GM21529 (cell line): Measurements from ENCODE around the gene STRN4.
A peak's percentile ranks its signal among the peaks of the same experiment; 100 is the strongest.
"Not testable (repeated sequence)": the region's sequence is repeated elsewhere in the genome, so short reads cannot be mapped to it uniquely, and the experiment has no call there.

ENCODE experiments used
- ATAC-seq: cut with Tn5 transposase; IDR thresholded peaks from one replicate; pipeline ENCODE4 v1.9.1; 2021; ENCODE audit not compliant: unreplicated experiment

The STRN4 gene

DNA sequence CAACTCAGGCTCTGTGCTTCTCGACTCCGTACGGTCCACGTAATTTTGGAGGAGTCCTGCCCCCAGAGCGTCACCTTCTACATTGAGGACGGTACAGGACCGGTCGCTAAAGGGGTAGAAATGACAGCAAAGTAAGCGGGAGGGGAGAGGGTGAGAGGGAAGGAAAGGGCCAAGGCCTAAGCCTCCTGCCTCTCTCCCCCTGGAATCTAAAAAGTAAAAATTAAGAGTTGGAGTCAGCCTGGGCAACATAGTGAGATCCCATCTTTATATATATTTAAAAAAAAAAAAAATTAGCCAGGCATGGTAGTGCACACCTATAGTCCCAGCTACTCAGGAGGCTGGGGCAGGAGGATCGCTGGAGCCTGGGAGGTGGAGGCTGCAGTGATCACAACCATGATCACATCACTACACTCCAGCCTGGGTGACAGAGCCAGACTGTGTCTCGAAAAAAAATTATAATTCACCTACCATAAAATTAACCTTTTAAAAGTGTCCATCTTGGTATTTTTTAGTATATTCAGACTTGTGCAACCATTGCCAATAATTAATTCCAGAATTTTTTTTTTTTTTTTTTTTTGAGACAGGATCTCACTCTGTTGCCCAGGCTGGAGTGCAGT lies 29.5 kb upstream of the STRN4 start:
- ATAC-seq, result no peak

- ATAC-seq, result no peak
These were observed 26.8 kb upstream of the STRN4 start for GRCh38 chr19:46773018-46773399.

- no peak for ATAC-seq
These were observed 26.1 kb upstream of the STRN4 start for GRCh38 chr19:46772170-46773017.

DNA sequence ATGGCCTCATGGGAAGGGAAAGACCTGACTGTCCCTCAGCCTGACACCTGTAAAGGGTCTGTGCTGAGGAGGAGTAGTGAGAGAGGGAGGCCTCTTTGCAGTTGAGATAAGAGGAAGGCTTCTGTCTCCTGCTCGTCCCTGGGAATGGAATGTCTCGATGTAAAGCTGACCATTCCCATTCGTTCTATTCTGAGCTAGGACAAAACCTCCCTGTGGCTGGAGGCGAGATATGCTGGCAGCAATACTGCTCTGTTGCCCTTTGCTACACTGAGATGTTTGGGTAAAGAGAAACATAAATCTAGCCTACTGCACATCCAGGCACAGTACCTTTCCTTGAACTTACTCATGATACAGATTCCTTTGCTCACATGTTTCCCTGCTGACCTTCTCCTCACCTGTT lies 22.5 kb upstream of the STRN4 start:
- not testable (repeated sequence) for ATAC-seq

GRCh38 chr19:46766569-46767317 lies 20.5 kb upstream of the STRN4 start:
- ATAC-seq, result no peak

- ATAC-seq, result no peak
These were observed 18.6 kb upstream of the STRN4 start for GRCh38 chr19:46764817-46765291.

- ATAC-seq, result no peak
These were observed 16.1 kb upstream of the STRN4 start for GRCh38 chr19:46762245-46762890.

DNA sequence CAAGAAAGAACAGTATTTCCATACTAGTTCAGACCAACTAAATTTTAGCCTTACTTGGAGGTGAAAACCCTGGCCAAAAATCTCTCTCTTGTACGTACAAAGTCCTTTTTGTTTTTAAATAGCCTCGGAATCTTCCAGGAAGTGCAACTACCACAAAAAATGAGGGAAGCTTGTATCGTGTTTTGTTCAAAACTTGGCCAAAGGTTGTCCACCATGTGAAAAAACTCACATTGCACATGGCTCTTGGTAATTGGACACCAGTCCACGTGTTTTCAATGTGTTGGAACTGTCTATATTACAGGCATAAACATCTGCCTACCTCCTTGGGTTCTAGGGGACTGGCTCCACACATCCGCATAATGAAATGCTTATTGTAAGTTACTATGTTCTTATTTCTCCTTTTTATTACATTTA lies 15.2 kb upstream of the STRN4 start:
- no peak for ATAC-seq

GRCh38 chr19:46760897-46761296 lies 14.6 kb upstream of the STRN4 start:
- ATAC-seq, result not testable (repeated sequence)

DNA sequence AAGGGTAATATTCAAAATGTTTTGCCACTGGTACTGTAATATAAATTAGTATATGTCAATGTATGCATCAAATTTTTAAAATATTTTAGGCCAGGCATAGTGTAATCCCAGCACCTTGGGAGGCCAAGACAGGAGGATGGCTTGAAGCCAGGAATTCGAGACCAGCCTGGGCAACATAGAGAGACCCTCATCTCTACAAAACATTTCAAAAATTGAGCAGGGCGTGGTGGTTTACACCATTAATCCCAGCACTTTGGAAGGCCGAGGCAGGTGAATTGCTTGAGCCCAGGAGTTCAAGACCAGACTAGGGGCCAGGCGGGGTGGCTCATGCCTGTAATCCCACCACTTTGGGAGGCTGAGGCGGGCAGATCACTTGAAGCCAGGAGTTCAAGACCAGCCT lies 14.1 kb upstream of the STRN4 start:
- no peak for ATAC-seq

DNA sequence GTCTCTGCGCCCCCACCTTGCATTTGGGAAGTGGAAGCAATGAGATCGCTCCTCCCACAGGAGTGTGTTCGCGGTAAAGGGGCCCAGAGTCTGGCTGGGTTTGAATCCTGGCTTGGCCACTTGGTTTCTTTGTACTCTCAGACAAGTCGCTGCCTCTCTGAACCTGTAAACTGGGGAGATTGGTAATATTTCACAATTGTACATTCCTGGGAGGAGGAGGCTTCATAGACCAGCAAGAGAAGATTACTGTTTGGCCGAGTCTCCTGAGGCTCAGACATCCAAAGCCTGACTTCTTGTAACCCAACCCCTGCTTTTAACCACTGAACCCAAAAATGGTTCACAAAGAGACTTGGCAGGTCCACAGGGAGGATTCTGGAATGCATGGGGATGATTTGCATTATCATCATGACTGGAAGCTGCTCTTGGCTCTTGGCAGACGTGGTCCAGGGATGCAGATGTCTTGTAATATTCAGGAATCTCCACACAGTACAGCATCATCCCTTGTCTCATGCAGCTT lies 13.6 kb upstream of the STRN4 start:
- ATAC-seq, result no peak

GRCh38 chr19:46759206-46759605 lies 13.0 kb upstream of the STRN4 start:
- ATAC-seq, result no peak

DNA sequence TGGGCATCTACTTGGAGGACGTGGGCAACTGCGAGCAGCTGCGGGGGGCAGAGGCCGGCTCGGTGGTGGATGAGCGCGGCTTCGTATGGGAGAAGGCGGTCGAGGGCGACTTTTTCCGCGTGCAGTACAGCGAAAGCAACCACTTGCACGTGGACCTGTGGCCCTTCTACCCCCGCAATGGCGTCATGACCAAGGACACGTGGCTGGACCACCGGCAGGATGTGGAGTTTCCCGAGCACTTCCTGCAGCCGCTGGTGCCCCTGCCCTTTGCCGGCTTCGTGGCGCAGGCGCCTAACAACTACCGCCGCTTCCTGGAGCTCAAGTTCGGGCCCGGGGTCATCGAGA lies 10.3 kb upstream of the STRN4 start:
- no peak for ATAC-seq

- ATAC-seq, result no peak
These were observed 9.7 kb upstream of the STRN4 start for GRCh38 chr19:46755853-46756543.

DNA sequence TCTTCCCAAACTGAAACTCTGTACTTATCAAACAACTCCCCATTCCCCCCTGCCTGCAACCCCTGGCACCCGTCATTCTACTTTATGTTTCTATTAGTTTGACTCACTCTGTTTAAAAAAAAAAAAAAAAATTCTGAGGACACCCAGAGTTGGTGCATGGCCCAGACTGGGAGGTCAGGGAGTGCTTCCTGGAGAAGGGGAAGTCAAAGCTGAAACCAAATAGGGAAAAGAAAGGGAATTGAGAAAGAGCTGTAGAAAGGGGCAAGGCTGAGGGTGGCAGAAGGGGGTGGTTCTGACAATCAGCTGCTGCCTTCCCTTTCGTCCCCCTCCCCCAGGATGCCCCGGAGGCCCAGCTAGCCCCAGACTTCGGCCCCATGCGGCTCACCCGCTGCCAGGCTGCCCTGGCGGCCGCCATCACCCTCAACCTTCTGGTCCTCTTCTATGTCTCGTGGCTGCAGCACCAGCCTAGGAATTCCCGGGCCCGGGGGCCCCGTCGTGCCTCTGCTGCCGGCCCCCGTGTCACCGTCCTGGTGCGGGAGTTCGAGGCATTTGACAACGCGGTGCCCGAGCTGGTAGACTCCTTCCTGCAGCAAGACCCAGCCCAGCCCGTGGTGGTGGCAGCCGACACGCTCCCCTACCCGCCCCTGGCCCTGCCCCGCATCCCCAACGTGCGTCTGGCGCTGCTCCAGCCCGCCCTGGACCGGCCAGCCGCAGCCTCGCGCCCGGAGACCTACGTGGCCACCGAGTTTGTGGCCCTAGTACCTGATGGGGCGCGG lies 9.0 kb upstream of the STRN4 start:
- ATAC-seq, result no peak

- no peak for ATAC-seq
These were observed 7.3 kb upstream of the STRN4 start for GRCh38 chr19:46753420-46754155.

GRCh38 chr19:46748325-46749109 lies 2.3 kb upstream of the STRN4 start:
- ATAC-seq, result no peak

GRCh38 chr19:46745521-46746280 lies 549 bp downstream of the STRN4 start, which contains the start of gene FKRP:
TSS of gene FKRP (plus strand) at chr19:46746057. CDS start at chr19:46755451, 9,394 bp downstream.
- ATAC-seq, result peak; percentile 38
